A549 (cell line): ENCODE measurements around the gene GPRIN1.

Experiments
- ESRRA ChIP-seq: fragments of 150-350 bp; IDR thresholded peaks from 2 replicates; pipeline ENCODE4 v1.6.1; 2014; ENCODE audit warnings: mild to moderate bottlenecking, low read length, borderline replicate concordance
- HDAC2 ChIP-seq: fragments of 200-600 bp; sonication (generic); IDR thresholded peaks from 2 replicates; pipeline ENCODE4 v1.6.1; 2016
- POLR2A ChIP-seq: IDR thresholded peaks from 2 replicates; pipeline ENCODE4 v1.6.1; 2012; ENCODE audit warnings: mild to moderate bottlenecking, low read length
- RAD21 ChIP-seq, 2 experiments: fragments of >200 bp in 1 of 2; sonication (Bioruptor Twin) in 1 of 2; formaldehyde crosslinking in 1 of 2; IDR thresholded peaks in 1 of 2; conservative IDR thresholded peaks in 1 of 2; 2 replicates in 1 of 2; 3 replicates in 1 of 2; pipeline ENCODE4 v1.6.1; 2012 to 2018; ENCODE audit warnings: inconsistent platforms in 1 of 2
- TF ChIP-seq, protein P1 (sequence below): fragments of >200 bp; sonication (Bioruptor Twin); formaldehyde crosslinking; IDR thresholded peaks from 3 replicates; pipeline ENCODE4 v1.5.1; 2016
- TF ChIP-seq, protein P2 (sequence below): fragments of 250-450 bp; sonication (Bioruptor Pico); IDR thresholded peaks from 2 replicates; pipeline ENCODE4 v1.5.0; 2021; ENCODE audit warnings: mild to moderate bottlenecking, moderate library complexity, borderline replicate concordance
- TF ChIP-seq, protein P3 (sequence below): fragments of 200-600 bp; sonication (generic); IDR thresholded peaks from 2 replicates; pipeline ENCODE4 v1.6.1; 2016; ENCODE audit warnings: antibody characterized with exemption, mild to moderate bottlenecking, moderate library complexity

DNA sequence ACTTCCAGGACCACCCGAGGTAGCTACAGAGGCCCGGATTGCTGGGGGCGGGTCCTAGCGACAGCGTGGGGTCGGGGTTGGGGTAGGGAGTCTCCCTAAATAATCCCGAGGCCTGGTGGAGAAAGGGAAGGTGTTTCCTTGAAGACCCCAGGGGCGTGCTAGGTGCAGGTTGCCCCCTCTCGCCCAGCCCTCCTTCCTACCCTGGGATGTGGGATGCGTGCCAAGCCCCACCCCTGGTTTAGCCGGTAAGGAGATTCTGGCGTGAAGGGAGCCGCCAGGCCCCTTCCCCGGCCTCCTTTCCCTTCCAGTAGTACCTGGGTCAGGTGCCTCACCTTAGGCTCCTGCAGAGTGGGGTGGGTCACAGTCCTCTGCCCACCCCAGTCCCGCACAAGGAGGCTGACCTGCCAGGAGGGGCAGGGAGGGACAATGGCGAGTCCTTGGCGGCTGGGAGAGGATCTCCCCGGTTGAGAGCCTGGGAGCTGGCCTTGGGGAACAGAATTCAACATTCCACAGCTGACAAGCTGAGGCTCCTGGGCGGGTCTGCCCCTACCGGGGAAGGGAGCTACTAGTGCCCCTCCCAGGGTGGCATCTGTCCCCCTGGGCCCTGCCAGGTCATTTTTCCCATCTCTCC lies 38.0 kb upstream of the GPRIN1 start:
- TF ChIP-seq POLR2A: no peak
- no peak for TF ChIP-seq RAD21 (conservative IDR thresholded peaks at IDR 0.05 in 1 of 2, IDR thresholded peaks at IDR 0.05 in 1 of 2)
- TF ChIP-seq, protein P1, sequence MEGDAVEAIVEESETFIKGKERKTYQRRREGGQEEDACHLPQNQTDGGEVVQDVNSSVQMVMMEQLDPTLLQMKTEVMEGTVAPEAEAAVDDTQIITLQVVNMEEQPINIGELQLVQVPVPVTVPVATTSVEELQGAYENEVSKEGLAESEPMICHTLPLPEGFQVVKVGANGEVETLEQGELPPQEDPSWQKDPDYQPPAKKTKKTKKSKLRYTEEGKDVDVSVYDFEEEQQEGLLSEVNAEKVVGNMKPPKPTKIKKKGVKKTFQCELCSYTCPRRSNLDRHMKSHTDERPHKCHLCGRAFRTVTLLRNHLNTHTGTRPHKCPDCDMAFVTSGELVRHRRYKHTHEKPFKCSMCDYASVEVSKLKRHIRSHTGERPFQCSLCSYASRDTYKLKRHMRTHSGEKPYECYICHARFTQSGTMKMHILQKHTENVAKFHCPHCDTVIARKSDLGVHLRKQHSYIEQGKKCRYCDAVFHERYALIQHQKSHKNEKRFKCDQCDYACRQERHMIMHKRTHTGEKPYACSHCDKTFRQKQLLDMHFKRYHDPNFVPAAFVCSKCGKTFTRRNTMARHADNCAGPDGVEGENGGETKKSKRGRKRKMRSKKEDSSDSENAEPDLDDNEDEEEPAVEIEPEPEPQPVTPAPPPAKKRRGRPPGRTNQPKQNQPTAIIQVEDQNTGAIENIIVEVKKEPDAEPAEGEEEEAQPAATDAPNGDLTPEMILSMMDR: no peak
- TF ChIP-seq, protein P2, sequence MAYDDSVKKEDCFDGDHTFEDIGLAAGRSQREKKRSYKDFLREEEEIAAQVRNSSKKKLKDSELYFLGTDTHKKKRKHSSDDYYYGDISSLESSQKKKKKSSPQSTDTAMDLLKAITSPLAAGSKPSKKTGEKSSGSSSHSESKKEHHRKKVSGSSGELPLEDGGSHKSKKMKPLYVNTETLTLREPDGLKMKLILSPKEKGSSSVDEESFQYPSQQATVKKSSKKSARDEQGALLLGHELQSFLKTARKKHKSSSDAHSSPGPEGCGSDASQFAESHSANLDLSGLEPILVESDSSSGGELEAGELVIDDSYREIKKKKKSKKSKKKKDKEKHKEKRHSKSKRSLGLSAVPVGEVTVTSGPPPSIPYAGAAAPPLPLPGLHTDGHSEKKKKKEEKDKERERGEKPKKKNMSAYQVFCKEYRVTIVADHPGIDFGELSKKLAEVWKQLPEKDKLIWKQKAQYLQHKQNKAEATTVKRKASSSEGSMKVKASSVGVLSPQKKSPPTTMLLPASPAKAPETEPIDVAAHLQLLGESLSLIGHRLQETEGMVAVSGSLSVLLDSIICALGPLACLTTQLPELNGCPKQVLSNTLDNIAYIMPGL: no peak
- no peak for TF ChIP-seq HDAC2
- no peak for TF ChIP-seq ESRRA
- TF ChIP-seq, protein P3, sequence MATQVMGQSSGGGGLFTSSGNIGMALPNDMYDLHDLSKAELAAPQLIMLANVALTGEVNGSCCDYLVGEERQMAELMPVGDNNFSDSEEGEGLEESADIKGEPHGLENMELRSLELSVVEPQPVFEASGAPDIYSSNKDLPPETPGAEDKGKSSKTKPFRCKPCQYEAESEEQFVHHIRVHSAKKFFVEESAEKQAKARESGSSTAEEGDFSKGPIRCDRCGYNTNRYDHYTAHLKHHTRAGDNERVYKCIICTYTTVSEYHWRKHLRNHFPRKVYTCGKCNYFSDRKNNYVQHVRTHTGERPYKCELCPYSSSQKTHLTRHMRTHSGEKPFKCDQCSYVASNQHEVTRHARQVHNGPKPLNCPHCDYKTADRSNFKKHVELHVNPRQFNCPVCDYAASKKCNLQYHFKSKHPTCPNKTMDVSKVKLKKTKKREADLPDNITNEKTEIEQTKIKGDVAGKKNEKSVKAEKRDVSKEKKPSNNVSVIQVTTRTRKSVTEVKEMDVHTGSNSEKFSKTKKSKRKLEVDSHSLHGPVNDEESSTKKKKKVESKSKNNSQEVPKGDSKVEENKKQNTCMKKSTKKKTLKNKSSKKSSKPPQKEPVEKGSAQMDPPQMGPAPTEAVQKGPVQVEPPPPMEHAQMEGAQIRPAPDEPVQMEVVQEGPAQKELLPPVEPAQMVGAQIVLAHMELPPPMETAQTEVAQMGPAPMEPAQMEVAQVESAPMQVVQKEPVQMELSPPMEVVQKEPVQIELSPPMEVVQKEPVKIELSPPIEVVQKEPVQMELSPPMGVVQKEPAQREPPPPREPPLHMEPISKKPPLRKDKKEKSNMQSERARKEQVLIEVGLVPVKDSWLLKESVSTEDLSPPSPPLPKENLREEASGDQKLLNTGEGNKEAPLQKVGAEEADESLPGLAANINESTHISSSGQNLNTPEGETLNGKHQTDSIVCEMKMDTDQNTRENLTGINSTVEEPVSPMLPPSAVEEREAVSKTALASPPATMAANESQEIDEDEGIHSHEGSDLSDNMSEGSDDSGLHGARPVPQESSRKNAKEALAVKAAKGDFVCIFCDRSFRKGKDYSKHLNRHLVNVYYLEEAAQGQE: no peak
